NCI-H146 treated with DMSO at 0.1 percent for 48 hours (cell line): ENCODE data around the gene TMEM245.
"Not testable (repeated sequence)": the region's sequence is repeated elsewhere in the genome, so short reads cannot be mapped to it uniquely, and the experiment has no call there.

Experiments
- DNase-seq: peaks from one replicate; lab custom pipeline; 2025; ENCODE audit not compliant: unreplicated experiment; lab: John Stamatoyannopoulos, UW

The TMEM245 gene

GRCh38 chr9:109133533-109133932, 13.8 kb upstream of the TMEM245 start:
- DNase-seq = no peak

DNA sequence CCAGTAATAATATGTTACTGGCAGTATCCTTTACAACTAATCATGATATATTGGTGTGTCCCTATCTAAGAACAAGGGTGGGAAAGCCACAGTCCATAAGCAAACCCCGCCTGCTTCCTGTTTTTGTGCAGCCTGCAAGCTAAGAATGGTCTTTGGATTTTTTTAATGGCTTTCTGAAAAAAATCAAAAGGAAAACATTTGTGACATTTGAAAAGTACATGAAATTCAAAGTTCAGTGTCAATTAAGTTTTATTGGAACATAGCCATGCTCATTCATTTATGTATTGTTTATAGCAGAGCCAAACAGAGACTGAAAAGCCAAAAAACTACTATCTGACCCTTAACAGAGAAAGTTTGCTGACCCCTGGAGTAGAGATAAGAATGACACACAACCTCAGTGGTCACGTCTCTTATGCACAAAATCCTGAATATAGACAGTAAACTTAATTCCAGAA, 12.8 kb upstream of the TMEM245 start:
- DNase-seq = no peak

GRCh38 chr9:109129470-109130197, 9.9 kb upstream of the TMEM245 start:
- DNase-seq = no peak

DNA sequence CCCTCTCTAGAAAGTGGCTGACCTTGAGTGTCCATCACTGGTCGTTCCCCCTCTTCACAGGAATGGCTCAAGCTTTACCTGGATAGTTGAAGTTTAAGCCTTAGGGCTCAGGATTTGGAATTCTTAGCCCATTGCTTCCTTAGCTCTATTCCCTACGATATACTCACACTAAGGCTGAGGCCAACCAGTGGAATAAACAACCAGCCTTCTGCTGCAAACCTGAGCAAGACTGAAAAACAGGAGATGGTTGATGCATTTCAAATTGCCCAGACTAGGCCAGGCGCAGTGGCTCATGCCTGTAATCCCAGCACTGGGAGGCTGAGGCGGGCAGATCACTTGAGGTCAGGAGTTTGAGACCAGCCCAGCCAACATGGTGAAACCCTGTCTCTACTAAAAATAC, 6.9 kb upstream of the TMEM245 start:
- not testable (repeated sequence) for DNase-seq

- DNase-seq = no peak
These were observed 4.4 kb upstream of the TMEM245 start for GRCh38 chr9:109124121-109124520.

DNA sequence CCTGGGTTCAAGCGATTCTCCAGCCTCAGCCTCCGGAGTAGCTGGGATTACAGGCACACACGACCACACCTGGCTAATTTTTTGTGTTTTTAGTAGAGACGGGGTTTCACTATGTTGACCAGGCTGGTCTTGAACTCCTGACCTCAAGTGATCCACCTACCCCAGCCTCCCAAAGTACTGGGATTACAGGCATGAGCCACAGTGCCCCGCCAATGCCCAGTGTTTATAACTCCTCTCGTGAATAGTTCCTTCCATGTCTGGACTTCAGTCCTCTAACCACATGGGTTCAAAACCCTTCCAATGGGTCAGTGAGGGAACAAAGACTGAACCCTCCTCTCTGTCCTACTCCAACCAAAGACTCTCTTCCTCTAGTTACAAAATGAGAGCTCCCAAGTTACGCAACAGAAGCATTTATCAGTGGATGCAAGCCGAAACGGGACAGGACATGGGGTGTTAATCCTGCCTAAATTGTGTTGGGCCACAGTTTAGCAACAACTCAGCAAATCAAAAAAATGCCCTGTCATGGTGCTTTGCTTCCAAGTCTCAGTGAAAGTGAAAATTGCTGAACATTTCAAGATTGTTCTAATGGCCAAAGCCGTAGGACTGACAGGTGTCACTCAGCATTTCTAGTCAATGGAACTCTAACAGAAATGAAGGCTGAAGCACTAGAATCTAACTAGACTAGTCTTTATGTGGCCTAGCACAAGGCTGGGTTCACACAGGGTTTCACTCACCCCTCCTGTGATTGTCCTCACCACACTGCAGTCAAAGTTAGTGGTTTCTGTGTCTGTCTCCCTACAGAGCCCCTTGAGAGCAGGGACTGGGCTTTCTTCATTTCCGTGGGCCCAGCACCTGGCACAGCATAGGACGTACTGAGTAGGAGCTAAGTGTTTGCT, 3.2 kb upstream of the TMEM245 start:
- no peak for DNase-seq

GRCh38 chr9:109121232-109121796, 1.6 kb upstream of the TMEM245 start:
- no peak for DNase-seq

DNA sequence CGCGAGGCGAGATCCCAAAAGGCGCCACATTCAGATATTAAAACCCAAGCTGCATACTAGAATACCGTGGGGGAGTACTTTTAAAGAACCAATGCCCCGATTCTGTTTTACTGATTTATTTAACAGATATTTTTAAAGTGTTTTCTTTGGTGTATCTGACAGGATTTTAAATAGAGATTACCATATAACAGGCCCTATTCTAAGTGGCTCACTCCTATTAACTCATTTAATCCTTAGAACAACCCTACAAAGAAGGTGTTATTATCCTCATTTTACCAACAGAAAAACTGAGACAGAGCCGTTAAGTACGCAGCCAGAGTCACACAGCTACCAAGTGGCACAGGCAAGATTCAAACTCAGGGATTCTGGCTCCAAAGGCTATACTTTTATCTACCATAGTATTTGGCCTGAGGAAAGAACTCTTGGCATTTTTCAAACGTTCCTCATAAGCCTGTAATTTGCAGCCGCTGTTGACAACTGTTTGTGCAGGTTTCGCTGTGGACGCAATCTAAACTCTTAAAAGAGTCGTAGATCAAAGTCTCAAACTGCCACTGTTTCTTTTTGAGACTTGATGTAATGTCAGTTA, 550 bp upstream of the TMEM245 start:
- no peak for DNase-seq

DNA sequence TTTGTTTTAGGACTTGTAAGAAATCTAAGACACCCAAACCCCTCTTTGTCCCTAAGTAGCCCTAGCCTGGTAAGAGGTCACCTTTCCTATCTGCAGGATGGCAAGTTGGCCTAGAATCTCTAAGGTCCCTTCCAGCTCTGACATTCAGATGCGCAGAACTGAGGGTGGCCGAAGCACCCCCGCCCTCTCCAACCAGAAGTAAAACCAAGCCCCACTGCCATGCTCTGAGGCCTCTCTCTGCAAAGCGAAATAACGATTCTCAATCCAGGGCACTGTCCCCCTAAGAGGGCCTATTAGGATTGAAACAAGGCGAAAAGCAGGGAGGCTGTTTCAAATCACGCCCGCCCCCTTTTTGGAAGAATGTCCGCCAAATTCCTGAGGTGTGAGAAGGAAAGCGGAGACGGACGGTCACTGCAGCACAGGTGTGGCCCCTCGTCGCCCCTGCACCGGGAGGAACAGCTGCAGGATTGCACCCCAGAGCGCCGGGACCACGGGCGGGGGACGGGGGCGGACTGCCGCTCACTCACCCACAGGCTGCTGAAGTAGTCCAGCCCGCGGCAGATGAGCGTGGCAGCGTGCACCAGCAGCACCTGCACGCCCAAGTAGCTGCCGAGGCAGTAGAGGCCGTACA, 824 bp downstream of the TMEM245 start:
- DNase-seq = no peak

DNA sequence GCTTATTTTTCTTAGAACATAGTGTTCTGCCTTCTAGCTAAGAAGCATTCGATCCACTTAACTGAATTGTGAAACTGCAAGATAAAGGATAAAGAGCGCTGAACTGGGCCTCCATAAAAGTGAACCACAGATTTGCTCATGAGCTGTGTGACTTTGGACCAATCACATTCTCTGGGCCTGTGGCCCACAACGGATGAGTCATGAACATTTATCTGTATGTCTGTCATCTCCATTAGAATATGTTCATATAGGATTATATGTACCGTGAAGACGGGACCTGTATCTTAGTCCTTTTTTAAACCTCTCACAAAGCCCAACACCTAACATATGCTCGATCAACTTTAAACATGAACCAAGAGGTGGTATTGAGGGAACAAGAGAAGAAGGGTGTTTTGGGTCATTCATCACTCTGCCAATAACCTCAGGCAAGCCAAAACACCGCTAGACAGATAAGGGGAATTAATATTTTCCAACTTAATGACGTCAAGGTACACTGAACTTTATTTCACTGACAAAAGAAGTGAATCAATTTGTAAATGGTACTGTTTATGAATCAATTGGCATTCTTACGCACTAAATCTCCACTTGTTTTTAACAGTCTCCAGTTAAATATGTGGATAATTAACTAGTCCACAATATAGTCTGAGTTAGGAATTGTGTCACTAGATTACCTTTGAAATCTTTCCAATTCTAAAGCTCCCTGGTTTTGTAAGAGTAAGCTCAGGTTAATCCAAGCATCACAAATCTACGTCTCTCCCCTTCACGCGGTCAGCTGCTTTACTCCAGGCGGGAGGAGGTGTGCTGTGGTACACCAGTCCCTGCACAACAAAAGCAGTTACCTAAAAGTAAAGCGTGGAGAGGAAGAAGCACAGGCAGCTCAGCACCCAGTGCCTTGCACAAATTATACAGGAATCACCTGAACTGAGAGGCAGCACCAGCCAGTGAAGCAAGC, 1.6 kb downstream of the TMEM245 start:
- DNase-seq = peak; percentile 3

DNA sequence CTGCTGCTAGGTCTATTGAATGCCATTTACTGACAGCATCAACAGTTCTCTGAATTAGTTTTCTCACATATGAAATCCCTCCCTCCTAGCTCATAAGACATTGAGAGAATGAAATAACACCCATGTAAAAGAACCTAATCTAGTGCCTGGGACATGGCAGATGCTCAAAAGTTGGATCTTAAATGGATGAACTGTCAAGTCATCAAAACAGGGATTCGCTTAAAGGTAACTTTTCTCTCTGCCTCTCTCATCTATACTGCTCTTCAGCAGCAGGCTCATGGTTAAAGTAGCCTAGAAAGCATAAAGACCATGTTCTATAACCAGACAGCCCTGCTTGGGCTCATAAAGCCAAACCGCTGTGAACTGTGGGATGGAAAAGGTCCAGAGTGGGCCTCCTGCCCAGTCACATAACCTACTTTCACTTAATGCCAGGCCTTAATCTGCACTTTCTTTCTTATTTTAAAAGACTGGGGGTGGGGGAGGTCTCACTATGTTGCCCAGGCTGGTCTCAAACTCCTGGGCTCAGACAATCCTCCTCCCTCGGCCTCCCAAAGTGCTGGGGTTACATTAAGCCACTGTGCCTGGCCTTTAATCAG, 3.7 kb downstream of the TMEM245 start:
- no peak for DNase-seq

GRCh38 chr9:109114670-109115069, 5.1 kb downstream of the TMEM245 start:
- no peak for DNase-seq

DNA sequence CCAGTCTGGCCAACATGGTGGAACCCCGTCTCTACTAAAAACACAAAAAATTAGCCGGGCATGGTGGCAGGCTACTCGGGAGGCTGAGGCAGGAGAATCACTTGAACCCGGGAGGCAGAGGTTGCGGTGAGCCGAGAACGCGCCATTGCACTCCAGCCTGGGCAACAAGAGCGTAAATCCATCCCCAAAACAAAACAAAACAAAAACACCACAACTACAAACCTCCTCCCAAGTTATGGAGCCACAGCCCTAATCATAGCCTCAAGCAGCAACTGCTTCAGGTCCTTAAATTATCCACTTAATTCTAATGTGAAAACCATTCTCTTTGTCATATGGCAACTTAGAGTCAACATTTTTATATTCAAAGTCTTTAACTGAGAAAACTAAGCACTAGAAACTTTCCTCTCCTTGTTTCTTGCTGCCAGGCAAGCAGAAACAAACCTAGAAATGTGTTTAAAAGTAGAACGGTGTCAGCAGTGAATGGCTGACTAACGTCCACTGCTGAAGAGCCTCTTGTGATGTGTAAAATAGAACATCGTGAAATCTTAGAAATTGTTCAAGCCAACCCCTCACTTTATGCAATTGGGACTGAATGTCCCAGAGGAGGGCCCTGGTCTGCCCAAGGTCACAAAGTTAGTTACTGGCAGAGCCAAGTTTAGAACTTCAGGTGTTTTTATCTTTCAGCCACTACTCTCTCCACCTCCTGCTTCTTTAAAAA, 5.7 kb downstream of the TMEM245 start:
- no peak for DNase-seq

GRCh38 chr9:109113254-109113653, 6.5 kb downstream of the TMEM245 start:
- no peak for DNase-seq

GRCh38 chr9:109110329-109111021, 9.3 kb downstream of the TMEM245 start:
- DNase-seq = no peak

DNA sequence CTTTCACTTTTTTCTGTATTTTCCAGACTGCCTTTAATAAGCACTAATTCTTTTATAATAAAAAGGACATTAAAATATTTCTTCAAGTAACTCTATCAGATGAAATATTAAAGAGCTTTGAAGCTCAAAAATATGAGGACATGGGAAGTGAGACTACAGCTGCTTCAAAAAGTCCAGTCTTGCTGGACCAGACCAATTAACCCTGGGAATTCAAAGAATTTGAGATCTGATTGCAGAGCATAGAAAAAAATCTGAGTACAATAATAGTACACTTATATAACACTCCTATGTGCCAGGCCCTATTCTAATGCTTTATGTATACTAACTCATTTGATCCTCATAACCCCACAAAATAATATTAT, 9.8 kb downstream of the TMEM245 start:
- DNase-seq = no peak

- DNase-seq = no peak
These were observed 11.4 kb downstream of the TMEM245 start for GRCh38 chr9:109108318-109108717.
